Effector CD4-positive, alpha-beta T cell (primary cell): ENCODE measurements around the gene FRRS1.
"Not testable (repeated sequence)": the region's sequence is repeated elsewhere in the genome, so short reads cannot be mapped to it uniquely, and the experiment has no call there.

Experiments used
- DNase-seq: peaks from one replicate; pipeline ENCODE4 v3.0.0-alpha.2; 2020
- total RNA-seq: gene quantifications from one replicate; lab custom pipeline; 2026; lab: John Stamatoyannopoulos, UW

Gene FRRS1, protein sequence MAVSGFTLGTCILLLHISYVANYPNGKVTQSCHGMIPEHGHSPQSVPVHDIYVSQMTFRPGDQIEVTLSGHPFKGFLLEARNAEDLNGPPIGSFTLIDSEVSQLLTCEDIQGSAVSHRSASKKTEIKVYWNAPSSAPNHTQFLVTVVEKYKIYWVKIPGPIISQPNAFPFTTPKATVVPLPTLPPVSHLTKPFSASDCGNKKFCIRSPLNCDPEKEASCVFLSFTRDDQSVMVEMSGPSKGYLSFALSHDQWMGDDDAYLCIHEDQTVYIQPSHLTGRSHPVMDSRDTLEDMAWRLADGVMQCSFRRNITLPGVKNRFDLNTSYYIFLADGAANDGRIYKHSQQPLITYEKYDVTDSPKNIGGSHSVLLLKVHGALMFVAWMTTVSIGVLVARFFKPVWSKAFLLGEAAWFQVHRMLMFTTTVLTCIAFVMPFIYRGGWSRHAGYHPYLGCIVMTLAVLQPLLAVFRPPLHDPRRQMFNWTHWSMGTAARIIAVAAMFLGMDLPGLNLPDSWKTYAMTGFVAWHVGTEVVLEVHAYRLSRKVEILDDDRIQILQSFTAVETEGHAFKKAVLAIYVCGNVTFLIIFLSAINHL
- total RNA-seq: 0.94 reads per million

DNA sequence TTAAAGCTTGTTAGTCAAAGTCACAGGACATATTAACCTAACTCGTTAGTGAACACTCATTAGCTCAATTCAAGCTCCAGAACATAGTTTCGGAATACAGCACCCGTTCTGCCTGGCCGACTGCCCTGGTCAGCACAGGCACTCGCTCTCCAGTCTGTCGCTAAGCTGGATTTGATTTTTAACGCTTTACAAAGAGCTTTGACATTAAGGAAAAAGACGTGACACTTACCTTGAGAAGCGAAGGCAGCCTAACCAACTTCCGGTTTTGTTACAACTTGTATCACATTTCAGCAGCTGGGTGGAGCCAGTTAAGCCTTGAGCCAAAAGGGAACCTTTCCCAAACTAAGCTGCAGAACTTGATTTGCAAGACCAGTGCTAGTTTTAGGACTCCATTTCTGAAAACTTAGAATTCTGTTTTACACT, at the start of gene FRRS1:
Gene FRRS1, minus strand, starts transcription at position 258 of the 423 bp plus-strand sequence. CDS start 17,867 bp downstream, outside the sequence.
- no peak for DNase-seq

DNA sequence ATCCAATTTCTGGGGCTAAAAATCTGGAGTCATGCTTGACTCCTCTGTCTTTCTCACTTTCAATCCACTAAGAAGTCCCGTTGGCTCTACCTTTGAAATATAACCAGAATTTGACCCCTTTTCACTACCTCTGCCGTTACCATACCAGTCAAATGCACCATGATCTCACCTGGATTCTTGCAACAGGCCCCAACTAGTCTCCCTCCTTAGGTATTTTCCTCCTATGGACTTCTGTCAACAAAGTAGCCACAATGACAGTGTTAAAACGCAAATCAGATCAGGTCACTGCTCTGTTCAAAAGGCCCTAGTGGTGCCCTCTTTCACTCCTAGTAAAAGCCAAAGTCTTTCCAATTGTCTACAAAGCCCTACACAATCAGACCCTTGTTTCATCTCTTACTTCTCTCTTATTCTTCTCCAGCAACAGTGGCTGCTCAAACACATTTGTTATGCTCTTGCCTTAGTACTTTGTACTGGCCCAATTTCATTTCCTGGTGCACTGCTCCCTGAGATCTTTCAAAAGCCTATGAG, 48.0 kb upstream of the FRRS1 start:
- DNase-seq: no peak

DNA sequence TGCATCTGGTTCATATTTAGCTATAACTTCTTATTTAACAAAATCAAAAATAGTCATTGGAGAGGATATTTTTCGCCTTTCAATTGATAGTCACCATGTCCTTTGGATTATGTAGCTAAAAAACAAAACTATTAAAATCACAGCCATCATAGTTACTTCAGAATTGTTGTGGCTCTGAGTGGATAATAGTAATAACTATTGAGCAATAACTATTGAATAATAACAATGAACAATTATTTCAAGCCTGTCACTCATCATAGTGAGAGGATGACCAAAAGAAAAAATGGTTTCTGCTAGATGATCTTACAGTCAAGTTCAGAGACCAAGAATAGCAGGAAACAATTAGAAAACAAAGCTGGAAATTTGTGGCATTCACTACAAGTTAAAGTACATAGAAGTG, 45.3 kb upstream of the FRRS1 start:
- DNase-seq: no peak

DNA sequence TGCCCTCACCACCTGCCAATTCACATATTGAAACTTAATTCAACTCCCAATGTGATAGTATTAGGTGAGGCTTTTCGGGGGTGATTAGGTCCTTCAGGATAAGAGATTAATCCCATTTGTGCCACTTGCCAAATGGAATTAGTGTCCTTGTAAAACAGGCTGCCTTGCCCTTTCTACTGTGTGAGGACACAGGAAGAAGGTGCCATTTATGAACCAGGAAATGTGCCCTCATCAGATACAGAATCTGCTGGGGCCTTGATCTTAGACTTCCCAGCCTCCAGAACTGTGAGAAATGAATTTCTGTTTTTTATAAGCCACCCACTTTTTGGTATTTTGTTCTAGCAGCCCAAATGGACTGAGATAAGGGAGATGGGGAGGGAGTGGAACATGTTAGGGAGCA, 44.6 kb upstream of the FRRS1 start:
- DNase-seq: no peak

DNA sequence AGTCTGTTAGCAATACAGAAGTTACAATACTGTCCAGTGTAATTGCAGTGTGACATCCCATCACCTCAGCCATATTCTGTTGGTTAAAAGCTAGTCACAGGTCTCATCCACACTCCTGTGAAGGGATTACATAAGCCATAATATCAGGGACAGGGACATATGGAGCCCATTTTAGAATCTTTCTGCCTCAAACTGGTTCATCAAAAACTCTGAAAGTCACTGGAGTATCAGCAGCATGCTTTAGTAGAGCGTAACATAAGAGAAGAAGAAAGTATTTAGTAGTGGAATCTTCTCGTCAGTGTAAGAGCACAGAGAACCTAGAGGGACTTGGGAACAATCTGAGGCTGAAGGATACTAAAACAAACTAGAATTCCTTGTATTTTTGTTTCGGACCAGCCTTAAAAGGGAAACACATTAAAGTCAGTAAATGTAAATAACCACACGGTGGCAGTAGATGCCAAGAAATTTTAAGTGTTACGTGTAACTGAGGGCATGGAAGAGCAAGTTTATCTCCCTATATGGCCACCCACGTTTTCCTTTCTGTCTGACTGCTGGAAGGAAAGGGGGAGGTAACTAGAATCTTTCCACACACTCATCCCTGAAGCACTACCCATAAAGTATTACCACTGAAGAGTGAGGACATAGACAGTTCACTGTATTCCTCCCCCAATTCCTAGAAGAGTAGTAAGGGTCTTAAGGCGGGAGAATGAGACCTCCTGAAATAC, 42.1 kb upstream of the FRRS1 start:
- DNase-seq: peak; percentile 16

DNA sequence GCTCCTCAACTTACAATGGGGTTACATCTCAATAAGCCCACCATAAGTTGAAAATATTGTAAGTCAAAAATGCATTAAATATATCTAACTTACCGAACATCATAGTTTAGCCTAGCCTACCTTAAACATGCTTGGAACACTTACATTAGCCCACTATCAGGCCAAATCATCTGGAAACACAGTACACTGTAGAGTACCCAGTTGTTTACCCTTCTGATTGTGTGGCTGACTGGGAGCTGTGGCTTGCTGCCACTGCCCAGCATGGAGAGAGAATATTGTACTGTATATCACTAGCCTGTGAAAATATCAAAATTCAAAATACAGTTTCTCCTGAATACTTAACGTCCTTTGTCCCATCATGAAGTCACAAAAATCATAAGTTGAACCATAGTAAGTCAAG, 40.4 kb upstream of the FRRS1 start:
- no peak for DNase-seq

DNA sequence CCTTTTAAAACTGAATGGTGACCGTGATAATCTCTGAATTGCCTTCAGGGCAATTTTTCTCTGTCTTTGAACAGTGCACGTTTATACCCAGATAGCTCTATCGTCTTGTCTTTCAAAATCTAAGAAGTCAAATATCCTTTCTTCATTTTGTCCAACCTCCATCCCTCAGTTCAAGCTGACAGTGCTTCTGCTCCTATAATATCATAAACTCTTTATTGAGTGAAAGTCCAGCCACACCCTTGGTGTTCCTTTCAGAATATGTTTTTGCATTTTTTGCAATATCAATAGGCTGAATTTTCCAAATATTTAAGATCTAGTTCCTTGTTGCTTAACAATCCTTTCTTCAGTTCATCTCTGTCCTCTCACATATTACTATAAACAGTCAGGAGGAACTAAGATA, 35.1 kb upstream of the FRRS1 start:
- DNase-seq: no peak

DNA sequence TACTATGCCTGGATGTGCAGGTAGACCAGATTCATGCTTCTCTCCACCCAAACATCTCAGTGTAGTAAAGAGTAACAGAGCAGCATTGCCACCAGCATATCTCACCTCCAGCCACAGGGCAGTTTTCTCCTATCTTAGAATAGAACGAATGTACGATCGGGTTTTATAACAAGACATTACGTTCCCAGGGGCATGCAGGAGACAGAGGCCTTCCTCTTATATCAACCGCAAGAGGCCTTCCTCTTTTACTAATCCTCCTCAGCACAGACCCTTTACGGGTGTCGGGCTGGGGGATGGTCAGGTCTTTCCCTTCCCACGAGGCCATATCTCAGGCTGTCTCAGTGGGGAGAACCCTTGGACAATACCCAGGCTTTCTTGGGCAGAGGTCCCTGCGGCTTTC, 27.4 kb upstream of the FRRS1 start:
- not testable (repeated sequence) for DNase-seq

DNA sequence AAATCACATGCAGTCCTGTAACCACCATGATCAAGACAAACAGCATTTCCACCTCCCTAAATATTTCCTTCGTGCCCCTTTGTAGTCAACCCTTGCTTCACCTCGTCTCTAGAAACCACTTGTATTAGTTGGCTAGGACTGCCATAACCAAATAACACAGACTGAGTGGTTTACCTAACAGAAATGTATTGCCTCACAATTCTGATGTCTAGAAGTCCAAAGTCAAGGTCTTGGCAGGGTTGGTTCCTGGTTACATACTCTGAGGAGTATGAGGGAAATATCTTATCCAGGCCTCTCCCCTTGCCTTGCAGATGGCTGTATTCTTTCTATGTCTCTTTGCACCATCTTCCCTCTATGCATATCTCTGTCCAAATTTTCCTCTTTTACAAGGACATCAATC, 23.3 kb upstream of the FRRS1 start:
- no peak for DNase-seq

DNA sequence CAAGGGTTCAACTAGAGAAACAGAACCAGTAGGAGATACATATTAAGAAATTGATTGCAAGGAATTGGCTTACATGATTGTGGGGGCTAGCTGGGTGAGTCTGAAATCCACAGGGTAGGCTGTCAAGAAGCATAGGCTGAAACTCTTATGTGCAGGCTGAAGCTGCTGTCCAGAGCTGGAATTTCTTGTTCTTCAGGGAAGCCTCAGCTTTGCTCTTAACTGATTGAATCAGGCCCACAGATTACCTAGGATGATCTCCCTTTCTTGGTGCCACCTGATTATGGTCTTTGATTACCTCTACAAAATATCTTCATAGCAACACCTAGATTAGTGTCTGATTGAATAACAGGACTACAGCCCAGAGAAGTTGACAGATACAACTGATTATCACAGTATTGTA, 22.5 kb upstream of the FRRS1 start:
- DNase-seq: no peak

DNA sequence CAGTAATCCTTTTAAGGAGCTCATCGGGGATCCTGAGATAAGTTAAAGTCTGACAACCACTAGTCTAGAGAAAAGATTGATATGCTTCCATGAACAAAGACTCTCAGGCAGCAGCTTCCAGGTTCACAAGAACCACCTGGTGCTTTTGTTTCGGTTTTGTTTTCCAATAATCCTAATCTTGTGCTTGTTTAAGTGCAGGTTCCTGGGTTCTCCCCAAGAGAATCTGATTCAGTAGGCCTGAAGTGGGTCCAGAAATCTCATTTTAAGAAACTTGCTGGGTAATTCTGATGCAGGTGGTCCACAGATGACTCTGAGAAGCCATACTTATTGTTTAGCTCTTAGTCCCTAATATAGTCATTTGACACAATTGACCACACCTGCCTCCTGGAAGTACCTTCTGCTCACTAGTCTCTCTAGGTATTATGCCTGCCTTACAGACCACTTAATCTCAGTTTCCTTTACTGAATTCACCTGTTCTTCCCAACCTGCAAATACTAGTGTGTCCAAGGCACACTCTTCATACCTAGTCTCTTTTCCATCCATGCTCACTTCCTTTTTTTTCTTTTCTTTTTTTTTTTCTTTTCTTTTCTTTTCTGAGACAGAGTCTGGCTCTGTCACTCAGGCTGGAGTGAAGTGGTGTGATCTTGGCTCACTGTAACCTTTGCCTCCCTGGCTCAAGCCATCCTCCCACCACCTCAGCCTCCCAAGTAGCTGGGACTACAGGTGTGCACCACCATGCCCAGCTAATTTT, 20.5 kb upstream of the FRRS1 start:
- DNase-seq: no peak

DNA sequence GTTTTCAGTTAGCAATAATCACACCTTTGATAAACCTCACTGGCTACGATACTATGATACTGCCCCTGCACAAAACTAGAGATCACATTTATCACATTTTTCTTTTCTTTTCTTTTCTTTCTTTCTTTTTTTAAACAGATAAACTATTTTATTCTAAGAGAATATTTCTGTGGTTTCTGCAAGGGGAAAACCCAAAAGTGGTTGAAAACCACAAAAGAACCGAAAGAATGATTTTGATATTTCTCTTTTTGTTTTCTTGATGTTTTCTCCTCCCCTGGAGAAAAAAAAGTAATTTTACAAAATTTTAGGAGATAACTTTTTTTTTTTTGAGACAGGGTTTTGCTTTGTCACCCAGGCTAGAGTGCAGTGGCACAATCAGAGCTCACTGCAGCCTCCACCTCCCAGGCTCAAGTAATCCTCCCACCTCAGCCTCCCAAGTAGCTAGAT, 18.4 kb upstream of the FRRS1 start:
- no peak for DNase-seq

DNA sequence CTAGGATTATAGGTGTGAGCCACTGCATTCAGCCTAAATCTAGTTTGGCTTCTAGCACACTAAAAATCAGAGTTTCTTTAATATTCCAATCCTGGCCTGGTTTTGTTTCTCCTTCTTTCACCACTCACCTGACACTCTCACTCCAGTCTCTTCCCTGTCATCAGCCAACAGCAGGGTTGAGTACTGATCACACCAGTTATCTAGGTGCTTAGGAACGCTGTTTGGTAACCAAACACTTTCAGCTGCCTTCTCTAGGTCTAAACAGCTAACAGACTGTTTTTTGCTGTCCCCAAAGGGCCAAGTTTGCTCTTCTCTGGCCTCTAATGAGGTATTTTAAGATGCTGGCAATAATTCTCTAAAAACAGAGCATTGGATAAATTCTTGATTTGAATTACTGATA, 17.7 kb upstream of the FRRS1 start:
- DNase-seq: no peak

DNA sequence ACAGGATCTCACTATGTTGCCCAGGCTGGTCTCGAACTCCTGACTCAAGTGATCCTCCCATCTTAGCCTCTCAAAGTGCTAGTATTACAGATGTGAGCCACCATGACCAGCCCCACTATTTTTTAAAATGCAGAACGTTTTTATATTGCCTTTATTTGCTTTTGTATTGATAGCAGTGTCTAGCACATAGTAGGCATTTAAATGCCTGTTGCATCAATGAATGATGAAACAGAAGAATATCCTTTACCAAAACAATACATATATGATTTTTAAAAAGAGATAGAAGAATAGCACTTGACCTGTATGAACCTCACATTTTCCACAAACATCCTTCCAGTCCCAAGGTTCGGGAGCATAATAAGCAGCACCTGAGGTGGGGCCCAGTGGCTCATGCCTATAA, 16.5 kb upstream of the FRRS1 start:
- DNase-seq: no peak

DNA sequence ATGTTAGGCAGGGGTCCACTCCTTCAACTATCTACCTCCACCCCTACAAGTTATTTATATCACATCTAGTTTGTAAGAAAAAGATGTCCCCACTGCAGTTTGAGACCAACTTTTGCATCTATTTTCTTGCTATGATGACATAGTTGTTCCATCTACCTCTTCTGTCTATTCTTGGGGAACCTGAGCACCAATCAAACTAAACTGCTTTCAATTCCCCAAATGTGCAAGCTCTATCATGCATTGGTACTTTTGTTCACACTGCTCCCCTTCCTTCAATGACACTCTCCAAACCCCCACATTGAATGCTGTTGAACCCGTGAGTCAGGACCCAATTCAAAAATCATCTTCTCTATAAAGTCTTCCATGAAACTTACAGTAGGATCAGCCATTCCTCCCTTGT, 16.0 kb upstream of the FRRS1 start:
- no peak for DNase-seq

DNA sequence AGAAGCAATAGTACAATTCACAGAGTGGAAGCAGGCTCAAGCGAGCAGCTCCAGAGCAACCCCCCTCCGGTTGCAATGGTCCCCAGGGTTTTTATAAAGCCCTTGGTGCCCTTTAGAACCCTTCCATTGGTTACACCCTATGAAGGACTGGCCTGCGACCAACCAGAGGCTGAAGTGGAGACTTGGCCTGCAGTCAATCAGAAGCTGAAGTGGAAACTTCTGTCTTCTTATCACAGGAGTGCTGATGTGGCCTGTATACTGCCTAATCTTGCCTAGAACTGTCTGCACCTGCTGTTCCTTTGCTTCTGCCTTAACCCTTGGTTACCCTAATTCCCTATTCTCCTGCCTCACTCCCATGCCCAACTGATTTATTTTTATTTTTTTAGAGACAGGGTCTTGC, 15.4 kb upstream of the FRRS1 start:
- no peak for DNase-seq

DNA sequence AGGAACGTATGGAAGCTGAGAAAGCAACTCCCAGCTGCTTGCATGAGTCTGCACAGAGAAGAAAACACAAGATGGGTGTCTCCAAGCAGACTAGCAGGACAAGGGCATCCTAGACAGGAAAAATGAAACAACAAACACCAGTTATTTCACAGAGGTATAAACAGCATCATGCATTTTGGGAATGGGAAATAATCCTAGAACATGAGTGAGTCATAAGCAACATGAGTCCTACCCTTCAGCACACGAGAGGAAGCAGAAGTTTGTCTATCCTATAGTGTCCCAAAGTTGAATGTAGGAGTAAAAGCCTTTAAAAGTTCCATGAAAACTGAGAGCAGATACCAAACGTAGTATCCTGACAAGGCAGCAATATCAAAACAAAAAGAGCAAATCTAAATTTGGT, 11.3 kb upstream of the FRRS1 start:
- DNase-seq: no peak

DNA sequence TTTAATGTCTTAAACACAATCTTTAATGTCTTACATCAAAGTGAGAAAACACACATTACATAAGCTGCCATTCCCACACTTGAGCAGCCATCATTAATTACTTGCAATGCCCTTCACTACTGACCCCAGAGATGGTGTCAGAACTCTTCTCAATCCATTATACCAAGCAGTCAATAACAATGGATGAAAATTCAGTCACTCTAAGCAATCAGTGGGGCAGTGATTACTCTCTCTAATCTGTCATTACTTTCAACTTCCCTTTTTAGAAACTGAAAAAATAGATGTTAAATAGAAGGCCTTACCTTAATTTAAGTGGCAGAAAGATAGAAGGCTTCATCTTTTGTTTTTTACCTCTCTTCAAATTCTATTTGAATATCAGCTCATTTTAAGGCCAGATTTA, 9.7 kb upstream of the FRRS1 start:
- no peak for DNase-seq

DNA sequence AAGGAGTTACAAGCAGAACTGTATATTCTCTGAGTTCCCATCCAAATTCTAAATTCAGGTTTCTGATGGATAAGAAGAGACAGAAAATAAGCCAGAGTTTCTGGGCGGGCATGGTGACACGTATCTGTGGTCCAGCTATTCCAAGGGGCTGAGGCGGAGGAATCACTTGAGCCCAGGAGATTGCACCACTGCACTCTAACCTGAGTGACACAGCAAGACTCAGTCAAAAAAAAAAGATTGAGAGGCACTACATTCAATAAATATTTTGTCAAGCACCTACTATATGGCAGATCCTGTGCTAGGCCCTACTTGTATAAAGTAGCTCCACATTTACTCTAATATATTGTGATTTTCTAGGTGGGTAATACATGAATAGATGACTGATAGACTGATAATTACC, 6.4 kb upstream of the FRRS1 start:
- DNase-seq: no peak

DNA sequence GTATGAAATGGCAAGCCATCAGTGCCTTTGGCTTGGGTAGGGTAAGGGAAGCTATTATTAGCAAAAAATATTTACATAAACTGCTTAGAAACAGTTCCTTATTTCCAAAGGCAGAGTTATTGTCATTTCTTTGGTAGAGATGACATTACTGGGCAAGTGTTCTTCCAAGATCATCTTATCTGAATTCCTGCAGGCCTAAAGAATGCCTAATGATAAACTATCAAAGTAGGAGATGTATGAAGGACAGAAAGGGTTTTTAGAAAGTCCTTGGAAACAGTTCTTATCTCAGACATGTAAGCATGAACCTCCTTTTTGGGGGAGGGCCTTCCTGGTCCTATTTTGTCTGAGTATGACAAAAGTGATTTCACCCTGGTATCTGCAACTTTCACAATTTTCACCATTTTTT, 5.1 kb upstream of the FRRS1 start:
- no peak for DNase-seq

DNA sequence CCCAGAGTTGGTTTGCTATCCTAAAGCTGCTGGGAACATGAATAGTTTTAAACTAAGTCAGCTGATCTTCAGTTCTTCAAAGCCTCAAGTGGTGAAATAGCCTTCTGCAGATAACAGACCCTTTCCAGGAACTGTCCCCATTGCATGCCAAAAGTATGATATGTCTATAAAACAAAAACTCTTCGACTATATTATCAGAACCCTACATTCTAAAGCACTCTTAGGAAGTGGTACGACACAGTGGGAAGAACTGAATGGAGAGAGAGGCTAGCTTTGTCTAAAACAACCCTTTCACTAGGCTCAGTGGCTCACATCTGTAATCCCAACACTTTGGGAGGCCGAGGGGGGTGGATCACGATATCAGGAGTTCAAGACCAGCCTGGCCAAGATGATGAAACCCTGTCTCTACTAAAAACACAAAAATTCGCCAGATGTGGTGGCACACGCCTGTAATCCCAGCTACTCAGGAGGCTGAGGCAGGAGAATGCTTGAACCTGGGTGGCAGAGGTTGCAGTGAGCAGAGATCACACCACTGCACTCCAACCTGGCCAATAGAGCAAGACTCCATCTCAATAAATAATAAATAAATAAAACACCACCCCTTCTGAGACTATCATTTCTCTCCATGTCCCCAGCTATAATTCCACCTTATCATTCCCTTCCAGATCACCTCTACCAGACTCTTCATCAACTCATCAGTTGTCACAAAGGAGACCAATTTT, 2.2 kb upstream of the FRRS1 start:
- no peak for DNase-seq

DNA sequence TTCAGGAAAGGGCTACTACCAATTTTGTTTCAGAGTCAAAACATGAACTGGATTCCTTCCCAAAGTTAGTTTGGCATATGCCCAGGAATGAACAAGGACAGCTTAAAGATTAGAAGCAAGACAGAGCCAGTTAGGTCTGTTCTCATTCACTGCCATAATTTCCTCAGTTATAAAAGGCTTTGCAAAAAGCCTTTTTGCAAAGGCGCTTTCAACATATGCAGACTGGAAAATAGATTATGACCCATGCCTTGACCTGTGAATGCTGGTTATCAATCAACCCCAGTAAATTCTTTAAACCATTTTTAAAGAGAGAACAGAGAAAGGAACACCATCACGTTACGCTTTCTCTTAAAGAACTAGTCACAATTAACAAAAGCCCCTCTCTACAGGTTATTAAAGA, 1.7 kb upstream of the FRRS1 start:
- no peak for DNase-seq
